GM12873 (cell line): ENCODE results near the gene PTTG1IP.

Experiments
- CTCF ChIP-seq: IDR thresholded peaks from 2 replicates; pipeline ENCODE4 v1.5.1; 2012; ENCODE audit warnings: low read depth, mild to moderate bottlenecking, moderate library complexity, low read length, control low read depth; ENCODE audit not compliant: insufficient read depth; ENCODE audit errors: missing control alignments

Gene PTTG1IP

GRCh38 chr21:44895859-44896258, 22.4 kb upstream of the PTTG1IP start:
- no peak for TF ChIP-seq CTCF

GRCh38 chr21:44894687-44895302, 21.3 kb upstream of the PTTG1IP start:
- no peak for TF ChIP-seq CTCF

GRCh38 chr21:44893948-44894656, 20.6 kb upstream of the PTTG1IP start:
- TF ChIP-seq CTCF, result no peak

GRCh38 chr21:44893278-44893556, 19.7 kb upstream of the PTTG1IP start:
- TF ChIP-seq CTCF, result no peak

- peak; percentile 96 for TF ChIP-seq CTCF
Measured at GRCh38 chr21:44892536-44893277, 19.2 kb upstream of the PTTG1IP start.

- no peak for TF ChIP-seq CTCF
Measured at GRCh38 chr21:44892095-44892494, 18.6 kb upstream of the PTTG1IP start.

- TF ChIP-seq CTCF, result no peak
Measured at GRCh38 chr21:44891631-44892031, 18.1 kb upstream of the PTTG1IP start.
